Keratinocyte (primary cell): Measurements from ENCODE around the gene ASB6.

Experiments
- EZH2 ChIP-seq: IDR thresholded peaks from one replicate; pipeline ENCODE4 v1.6.1; 2012; ENCODE audit warnings: inconsistent platforms, mild to moderate bottlenecking, low read length, moderate library complexity
- TF ChIP-seq, protein P1 (sequence below), 3 experiments: IDR thresholded peaks in 1 of 3; conservative IDR thresholded peaks in 1 of 3; optimal IDR thresholded peaks in 1 of 3; 2 replicates in 2 of 3; 3 replicates in 1 of 3; pipeline versions ENCODE3 to v1.5.1; 2011; ENCODE audit warnings: low read length in 3 of 3, mild to moderate bottlenecking in 3 of 3, moderate library complexity in 2 of 3, control low read depth in 1 of 3, inconsistent platforms in 1 of 3; ENCODE audit not compliant: insufficient read depth in 2 of 3; ENCODE audit errors: extremely low read depth in 1 of 3

DNA sequence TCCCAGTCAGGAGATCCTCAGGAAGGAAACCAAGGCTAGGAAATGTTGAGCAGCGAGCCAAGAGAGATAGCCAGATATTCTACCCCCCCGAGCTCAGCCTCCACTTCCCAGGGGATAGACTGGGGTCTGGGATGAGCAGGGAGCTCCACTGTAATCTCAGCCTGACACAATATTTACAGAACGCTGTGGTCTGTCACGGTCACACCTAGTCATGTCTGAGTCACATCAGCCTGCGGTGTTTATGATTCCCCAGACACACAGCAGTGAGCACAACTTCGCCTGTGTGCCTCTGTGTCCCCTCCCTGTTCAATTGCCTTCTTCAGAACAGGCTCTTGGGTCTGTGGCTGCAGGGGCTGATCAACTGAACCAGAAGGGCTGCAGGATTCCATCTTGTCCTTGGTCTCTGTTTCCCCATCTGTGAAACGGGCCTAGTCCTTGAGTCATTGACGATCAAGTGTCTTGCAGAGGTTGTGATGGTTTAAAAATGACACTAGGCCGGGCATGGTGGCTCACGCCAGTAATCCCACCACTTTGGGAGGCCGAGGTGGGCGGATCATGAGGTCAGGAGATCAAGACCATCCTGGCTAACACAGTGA, 14.9 kb upstream of the ASB6 start:
- TF ChIP-seq, protein P1, sequence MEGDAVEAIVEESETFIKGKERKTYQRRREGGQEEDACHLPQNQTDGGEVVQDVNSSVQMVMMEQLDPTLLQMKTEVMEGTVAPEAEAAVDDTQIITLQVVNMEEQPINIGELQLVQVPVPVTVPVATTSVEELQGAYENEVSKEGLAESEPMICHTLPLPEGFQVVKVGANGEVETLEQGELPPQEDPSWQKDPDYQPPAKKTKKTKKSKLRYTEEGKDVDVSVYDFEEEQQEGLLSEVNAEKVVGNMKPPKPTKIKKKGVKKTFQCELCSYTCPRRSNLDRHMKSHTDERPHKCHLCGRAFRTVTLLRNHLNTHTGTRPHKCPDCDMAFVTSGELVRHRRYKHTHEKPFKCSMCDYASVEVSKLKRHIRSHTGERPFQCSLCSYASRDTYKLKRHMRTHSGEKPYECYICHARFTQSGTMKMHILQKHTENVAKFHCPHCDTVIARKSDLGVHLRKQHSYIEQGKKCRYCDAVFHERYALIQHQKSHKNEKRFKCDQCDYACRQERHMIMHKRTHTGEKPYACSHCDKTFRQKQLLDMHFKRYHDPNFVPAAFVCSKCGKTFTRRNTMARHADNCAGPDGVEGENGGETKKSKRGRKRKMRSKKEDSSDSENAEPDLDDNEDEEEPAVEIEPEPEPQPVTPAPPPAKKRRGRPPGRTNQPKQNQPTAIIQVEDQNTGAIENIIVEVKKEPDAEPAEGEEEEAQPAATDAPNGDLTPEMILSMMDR (optimal IDR thresholded peaks at IDR 0.05 in 1 of 3, IDR thresholded peaks at IDR 0.05 in 1 of 3, conservative IDR thresholded peaks at IDR 0.05 in 1 of 3; ENCODE audit: extremely low read depth in 1 of 3, insufficient read depth in 2 of 3, low read length in 3 of 3) = no peak
- no peak for TF ChIP-seq EZH2
